ENCODE results near the gene WWC1.
"Not testable (repeated sequence)": the region's sequence is repeated elsewhere in the genome, so short reads cannot be mapped to it uniquely, and the experiment has no call there.

WWC1 gene

DNA sequence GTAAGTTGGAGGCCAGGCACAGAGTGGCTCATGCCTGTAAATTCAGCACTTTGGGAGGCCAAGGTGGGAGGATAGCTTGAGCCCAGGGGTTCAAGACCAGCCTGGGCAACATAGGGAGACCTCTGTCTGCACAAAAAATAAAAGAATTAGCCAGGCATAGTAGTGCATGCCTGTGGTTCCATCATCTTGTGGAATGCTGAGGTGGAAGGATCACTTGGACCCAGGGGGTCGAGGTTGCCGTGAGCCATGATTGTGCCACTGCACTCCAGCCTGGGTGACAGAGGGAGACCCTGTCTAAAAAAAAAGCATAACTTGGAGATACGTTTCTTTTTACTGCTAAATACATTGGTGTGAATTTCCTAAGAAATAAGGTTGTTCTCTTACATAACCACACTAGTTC lies 19.1 kb downstream of the WWC1 start:
- DNase-seq, result not testable (repeated sequence)

DNA sequence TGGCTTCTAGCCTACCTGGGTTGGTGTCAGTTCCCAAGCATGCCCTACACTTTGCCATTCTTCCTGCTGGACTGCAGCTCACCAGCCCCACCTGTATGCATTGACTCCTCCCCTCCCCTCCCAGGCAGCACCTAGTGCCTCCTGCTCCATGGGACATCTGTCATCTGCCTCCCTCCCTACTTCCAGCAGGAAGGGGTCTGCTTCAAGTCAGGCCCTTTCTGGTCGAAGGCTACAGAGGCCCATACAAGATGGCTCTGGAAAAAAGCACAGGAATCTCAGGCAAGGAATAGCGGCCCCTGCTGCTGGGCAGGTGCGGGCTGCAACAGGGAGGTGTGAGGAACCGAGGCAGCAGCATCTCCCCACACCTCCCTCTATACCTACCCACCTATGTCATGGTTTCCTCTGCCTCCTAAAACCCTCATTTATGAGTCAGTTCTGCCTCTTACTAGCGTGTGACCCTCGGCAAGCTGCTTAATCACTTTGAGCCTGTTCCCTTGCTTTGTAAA lies 19.7 kb downstream of the WWC1 start:
- DNase-seq, result no peak

DNA sequence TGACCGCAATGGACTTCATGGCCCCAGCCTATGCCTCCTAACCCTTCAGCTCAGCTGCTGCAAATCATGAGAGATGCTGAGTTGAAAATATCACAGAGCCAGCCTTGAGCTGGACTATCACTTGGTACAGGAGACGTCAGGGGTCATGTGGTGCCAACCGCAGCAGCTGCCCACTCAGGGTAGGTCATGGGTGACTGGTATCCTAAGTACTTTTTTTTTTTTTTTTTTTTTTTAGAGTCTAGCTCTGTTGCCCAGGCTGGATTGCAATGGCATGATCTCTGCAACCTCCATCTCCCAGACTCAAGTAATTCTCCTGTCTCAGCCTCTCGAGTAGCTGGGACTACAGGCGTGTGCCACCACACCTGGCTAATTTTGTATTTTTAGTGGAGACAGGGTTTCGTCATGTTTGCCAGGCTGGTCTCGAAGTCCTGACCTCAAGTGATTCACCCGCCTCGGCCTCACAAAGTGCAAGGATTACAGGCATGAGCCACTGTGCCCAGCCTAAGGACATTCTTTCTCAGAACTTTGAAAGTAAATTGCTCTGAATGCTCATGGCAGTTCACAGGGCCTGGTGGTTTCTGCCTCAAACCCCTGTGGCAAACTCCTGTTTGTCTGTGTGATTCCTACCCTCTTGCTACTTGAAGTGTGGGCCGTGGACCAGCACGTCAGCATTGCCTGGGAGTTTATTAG lies 21.3 kb downstream of the WWC1 start:
- DNase-seq, result no peak

DNA sequence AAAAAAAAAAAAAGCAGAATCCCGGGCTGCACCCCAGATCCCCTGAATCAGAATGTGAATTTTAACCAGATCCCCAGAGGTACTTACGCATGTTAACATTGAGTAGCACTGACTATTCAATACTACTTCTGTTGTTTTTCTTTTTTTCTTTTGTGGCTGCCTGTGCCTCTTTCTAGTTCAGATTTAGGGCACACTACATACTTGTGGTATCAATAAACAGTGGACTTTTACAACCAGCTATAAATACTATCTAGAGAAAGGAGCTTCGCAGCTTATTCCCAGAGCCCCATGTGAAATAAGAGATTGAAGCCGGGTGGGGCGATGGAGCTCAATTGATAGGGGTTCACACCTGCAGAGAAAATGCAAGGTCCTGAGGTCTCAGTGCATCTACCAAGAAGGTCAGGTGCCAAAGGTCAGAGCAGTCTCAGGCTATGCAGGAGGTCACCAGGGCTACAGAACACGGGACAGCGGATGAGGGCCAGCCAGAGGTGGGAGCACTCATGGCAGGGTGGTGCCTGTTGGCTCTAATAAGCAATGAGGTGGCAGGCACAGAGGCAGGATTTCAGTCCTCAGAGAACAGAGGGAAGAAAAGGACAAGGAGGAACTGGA lies 22.3 kb downstream of the WWC1 start:
- no peak for DNase-seq

DNA sequence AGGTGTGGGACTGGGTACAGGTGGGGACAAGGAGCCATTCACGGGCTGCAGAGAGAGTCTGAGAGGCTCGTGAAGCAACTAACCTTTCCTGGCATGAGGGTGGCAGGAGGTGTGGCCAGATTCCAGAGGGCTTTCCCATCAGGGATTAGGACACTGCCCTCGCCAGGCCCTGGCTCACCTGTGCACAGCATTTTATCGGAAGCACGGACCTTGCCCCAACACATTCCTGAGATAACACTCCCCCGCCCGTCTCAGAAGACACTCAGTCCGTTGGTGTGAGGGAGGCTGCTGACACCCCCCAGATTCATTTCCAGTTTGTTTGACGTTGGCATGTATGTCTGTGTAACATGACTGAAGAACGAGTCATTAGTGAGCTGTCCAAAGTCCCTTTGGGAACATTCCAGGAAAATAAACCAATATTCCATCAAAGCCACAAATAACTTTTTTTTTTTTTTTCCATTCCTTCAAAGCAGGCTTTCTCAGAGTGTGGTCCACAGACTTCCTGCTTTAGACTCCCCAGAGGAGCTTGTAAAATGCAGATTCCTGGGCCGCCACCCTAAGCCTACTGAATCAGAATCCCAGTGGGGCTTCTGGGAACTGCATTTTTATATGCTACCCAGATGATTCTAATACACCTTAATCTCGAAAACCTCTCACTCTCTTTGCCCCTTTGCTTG lies 23.4 kb downstream of the WWC1 start:
- no peak for DNase-seq

DNA sequence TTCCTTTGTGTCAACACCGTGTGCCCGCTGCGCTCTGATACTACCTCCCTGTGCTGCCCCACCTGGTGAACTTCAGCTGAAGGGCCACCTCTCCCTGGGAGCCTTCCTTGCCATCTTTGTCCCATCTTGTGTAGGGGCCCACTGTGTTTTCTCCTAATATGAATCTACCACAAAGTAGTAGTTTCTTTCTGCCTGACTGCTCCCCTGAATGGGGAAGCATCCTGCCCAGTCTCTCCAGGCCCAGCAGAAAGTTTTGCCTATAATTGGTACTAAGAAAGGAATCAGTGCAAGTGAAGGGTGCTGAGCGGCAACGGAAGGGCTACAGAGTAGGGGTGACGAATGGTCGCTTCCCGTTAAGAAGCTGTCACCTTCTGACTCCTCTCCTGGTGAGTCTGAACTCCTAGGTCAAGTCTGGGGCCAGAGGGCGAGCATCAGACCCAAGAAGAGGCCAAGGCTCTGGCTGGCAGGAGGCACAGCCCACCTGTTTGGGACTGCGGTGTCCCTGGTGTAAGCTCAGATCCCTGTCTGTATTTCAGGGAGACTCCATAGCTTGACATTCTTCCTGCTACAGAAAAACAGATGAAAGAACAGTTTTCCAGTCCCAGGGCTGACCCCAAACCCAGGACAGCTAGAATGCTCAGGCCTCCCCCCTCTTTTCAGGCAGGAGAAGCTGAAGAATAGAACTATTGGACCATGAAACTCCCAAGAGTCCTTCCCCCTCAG lies 24.1 kb downstream of the WWC1 start:
- DNase-seq, result no peak

DNA sequence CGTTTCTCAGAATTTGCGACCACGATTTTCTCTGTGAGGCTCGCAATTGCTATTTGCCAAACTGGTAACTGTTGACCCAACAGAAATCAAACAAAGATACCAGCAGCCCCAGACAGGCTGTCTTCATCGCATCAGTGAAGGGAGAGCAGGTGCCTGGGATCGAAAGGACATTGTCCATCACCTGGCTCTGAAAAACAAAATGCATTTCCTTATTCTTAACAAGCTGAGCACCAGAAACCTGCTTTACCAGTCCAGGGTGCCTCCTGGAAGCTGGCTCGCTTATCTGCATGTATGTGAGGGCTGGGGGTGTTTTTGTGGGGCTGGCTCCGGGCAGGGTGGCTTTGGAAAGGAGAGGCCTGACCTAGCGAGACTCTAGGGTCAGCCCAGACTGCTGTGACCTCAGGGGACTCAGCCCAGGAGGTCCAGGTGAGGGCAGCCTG lies 24.7 kb downstream of the WWC1 start:
- DNase-seq, result no peak

DNA sequence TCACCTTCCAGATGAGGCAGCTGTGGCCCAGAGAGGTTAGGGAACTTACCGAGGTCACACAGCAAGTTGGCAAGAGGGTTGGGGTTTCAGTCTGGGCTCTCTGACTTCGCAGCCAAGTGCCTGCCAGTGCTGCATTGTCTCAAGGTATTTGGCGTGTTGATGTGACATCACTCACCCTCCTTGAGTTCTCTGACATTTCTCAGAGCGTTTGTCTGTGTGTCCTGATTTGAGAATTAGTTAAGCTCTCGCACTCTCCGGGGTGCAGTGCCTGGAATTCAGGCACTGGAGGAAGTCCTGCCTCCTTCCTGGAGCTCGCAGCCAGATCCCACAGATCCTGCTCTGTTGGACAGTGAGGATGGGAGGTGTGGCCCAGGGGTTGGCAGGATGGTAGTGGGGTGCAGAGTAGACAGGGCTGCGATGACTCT lies 25.7 kb downstream of the WWC1 start:
- no peak for DNase-seq

DNA sequence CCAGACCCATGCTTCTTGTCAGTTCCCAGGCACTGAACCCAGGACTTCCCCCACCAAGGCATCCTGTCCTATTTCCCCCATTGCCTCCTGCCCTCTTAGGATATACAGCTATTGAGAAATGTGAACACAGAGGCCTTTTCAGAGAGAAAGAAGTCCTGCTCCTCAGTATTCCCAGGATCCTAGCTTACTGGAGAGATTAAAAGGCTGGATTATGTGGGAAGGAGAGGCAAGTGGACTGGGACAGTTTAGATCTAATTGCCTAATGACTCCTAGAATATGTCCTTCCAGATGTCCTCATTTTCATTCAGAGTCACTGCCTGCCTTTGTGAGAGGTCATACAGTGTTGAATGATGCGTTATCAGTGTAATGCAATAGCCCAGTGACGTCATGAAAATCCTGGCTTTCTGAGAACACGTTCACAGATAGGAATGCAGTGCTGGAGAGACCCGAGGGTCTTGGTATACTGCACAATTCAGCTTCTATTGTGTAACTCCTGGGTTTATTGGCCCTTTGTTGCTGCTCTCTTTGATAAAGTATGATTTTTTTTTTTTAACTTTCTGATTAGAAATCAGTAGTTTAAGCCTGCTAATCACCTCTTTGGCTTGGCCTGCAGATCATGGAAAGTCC lies 26.2 kb downstream of the WWC1 start:
- DNase-seq, result no peak

DNA sequence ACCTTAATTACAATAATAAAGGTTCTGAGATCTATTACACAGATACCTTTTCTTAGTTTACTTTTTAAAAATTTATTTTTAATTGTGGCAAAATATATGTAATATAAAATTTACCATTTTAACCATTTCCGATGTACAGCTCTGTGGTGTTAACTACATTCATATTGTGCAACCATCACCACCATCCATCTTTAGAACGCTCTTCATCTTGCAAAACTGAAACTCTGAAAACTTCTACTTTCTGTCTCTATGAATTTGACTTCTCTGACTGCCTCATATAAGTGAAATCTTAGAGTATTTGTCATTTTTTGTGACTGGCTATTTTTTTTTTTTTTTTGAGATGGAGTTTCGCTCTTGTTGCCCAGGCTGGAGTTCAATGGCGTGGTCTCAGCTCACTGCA lies 26.8 kb downstream of the WWC1 start:
- DNase-seq, result no peak

DNA sequence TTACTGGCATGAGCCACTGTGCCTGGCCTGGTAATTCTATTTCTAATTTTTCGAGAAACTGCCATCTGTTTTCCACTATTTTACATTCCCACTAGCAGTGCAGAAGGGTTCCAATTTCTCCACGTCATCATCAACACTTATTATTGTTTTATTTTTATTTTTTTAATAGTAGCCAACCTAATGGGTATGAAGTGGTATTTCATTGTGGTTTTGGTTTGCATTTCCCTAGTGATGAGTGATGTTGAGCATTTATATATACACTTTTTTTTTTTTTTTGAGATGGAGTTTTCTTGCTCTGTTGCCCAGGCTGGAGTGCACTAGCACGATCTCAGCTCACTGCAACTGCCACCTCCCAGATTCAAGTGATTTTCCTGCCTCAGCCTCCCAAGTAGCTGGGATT lies 28.3 kb downstream of the WWC1 start:
- no peak for DNase-seq

DNA sequence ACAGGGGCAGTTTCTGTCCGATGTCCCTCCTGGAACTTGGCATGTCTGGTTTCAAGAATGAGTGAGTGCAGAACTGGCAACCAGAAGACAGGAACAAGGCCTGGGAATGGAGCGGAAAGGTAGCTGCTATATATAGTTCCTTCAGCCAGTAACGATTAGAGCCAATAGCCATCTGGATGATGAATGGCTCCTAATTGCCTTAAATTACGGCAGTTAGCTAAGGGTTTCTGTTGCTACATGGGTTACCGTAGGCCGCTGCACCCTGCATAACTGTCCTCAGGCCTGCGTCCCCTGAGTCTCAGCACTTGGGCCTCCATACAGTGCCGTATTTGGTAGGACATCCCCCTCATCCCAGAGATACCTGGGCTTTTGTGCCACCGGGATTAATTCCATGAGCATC lies 29.4 kb downstream of the WWC1 start:
- DNase-seq, result no peak

DNA sequence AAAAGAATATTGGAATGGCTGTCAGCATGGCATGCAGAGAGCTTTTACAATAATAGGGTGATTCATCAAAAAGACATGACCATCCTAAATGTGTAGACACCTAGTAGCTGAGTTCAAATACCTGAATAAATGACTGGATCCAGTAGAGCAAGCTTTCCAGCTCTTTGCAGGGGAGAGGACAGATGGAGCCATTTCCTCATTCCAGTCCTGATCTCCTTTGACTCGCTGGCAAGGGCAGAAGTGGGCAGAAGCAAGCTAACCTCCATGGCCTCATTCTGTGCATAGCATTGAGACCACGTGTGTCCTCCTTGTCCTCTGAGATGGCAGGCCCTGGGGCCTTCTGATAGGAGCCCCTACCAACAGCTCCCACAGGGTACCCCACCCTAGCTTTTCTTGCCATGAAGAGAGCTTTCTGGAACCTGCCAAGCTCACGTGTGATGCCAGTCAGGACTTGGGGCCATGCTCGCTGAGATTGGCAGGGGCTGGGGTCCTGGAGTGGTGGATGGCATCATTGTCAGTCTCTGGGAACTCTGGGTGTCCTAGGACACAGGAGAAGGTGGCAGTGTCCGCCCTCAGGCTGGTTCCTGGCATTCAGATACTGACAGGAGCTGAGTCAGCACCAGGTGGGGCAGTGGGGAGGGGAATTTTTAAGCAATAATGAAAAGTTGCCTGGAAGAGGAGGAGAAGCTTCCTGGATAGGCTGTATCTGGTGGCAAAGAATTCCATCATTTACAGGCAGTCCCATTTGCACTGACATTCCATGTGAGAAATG lies 33.6 kb downstream of the WWC1 start:
- no peak for DNase-seq

DNA sequence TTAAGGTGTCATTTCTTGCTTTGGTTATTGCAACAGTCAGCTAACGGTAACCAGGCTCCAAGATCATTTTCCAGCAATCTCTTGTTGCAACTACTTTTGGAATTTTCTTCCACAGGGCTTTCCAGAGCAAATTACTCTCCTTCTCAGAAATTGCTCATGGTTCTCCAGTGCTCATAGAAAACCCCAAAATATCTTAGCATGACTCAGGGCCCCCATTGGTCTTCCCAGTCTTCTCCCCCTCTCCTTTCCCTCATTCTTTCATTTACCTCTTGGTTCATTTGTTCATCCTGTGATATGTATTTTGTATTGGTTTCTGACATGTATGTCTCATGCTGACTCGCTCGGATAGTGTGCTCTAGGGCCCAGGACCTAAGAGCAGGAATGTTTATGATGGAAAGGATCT lies 35.6 kb downstream of the WWC1 start:
- no peak for DNase-seq

DNA sequence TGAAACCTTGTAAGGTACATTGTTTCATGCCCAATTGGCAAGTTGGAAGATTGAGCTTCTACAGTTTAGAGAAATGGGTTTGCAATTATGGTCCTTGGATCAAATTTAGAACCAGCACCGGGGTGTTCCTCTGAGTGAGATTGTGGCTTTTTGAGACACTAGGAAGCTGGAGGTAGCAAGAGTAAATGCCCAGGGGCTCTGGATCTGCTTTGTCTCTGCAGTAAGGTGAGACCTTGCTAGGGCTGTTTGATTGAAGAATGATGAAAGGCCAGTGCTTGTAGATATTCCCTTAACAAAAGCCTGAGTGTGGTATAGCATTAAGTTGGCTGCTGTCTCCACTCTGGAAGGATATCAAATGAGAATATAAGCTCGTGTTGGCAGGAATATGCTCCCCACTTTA lies 36.0 kb downstream of the WWC1 start:
- no peak for DNase-seq

DNA sequence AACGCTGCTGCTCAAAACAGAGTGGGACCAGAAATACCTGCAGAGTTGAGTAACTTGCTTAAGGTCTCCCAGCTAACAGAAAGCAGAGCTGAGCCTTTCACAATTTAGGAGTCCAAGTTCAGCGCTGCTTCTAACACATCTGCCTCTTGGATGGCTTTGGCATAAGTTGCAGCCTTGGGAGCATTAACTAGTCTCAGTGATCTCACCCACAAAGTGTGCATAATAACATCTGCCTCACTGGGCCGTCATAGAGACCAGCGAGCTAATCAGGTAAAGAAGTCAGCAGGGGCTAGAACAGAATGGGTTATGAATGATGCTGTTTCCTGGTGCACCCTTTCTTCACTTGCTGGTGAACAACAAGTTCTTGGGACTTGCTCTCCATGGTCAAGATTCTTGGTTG lies 36.5 kb downstream of the WWC1 start:
- DNase-seq, result no peak

DNA sequence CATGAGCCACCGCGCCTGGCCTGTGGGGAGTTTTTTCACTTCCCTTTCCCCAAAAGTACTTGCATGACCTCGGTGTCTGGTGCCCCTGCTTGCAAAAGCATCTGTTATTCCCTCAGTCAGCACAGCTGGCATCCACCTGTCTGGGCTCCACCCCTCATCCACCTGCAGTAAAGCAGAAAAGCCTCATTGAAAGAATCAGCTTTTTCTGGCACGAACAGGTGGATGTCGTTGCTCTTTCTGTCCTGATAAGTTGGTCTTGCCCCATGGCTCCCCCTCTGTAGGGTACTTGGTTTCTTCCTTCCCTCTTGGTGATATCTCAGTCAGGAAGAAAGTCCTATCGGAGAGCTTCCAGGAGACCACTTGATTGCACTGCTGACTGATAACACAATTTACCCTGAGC lies 37.4 kb downstream of the WWC1 start:
- no peak for DNase-seq

DNA sequence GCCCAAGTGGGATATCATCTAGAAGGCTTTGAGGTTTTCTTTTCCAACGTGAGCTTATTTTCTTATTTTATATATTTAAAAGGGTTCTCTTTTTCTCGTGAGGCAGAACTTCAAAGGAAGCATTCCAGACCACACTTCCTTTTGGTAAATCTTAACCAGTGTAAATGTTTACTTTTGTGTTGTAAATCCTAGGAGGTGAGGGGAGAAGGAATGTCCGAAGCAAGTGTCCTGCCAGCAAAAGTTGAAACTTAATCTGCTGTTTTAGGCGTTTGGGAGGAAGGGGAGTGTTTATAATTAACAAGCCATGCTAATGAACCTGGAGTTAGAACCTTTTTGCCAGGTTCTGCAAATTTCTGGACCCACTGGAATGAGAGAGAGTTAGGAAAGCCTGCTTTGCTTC lies 37.9 kb downstream of the WWC1 start:
- no peak for DNase-seq

DNA sequence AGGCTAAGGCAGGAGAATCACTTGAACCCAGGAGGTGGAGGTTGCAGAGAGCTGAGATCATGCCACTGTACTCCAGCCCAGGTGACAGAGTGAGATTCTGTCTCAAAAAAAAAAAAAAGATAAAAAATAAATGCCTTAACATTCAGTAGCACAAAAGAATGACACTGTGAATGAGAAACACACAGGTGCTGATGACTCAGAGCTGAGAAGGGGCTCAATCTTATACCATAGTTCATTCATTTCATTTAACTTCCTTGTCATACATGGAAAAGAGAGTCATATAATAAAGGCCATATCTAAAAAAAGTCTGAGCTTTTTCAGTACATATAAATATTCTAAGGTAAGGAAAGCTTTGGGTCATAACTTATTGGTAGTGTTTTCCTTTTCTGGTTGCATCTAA lies 40.6 kb downstream of the WWC1 start:
- DNase-seq, result no peak

DNA sequence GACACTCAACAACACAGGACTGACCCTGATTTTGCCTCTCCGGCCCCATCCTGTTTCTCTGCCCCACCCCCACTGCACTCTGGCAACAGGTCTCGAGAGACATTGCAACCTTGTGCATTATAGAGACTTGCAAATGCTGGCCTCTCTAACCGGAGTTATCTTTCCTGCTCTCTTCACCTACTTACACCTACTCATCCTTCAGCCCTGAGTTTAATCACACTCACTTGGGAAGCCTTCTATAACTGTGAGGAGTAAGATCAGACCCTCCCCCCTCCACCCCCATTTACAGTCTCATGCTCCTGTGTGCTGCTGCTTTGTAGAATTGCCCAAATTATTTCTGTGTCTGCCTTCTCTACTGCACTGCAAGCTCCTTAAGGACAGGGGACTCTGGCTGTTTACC lies 42.8 kb downstream of the WWC1 start:
- no peak for DNase-seq

DNA sequence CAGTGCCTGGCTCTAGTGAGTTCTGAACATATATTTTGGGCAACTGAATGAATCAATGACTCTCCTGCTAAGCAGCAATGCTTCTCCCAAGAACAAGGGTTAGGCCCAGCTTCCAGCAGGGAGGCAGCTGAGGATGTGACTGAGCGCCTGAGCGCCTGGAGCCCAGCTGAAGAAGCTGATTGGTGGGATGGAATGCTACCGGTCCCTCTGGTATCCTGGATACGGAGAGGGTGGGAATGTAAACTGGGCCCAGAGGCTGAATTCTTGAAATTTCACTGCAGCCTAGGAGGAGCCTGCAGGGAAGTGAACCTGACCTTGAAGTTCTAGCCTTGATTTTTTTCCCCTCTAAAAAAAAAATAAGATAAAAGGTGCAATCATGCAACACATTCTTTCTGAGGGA lies 43.2 kb downstream of the WWC1 start:
- no peak for DNase-seq

DNA sequence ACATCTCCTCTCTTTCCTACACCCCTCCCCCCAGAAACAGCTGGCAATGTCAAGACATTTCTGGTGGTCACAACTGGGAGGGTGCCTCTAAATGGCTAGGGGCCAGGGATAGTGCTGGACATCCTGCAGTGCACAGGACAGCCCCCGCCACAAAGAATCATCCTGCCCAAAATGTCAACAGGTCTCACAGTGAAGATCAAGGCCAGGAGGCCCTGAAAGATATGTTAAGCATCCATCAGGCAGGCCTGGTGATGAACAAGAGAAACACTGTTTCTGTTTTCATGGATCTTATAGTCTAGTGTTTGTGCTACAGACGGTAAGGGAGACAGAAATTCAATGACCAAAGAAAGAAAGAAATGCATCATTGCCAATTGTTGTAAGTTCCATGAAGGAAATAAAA lies 45.9 kb downstream of the WWC1 start:
- DNase-seq, result no peak

Measured in stimulated activated CD4-positive, alpha-beta T cell treated with anti-CD3 and anti-CD28 coated beads, Interleukin-1b, Interleukin-23, amount 100 ng/mL, for 48 hours (primary cell).